NCI-H774 (cell line): ENCODE data around the gene DSPP.

Source experiments
- DNase-seq: peaks from one replicate; lab custom pipeline; 2025; lab: John Stamatoyannopoulos, UW

The DSPP gene

DNA sequence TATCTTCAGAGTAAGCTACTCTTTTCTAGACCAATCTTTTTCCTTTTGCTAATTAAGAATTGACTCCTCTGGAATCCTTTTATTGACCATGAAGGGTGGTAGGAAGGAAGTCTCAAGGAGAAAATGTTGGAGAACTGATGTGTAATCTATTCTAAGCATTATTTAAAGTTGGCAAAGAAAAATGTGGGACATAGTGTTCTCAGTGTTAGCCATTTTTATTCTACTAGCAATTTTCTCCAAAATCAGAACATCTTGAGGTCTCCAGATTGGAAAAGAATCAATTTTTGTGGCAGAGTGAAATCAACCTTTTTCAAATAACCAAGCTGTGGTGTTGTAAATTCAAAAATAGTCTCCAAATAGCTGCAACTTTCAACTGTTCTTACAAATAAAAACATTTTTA is 23.3 kb downstream of the DSPP start:
- DNase-seq: no peak

DNA sequence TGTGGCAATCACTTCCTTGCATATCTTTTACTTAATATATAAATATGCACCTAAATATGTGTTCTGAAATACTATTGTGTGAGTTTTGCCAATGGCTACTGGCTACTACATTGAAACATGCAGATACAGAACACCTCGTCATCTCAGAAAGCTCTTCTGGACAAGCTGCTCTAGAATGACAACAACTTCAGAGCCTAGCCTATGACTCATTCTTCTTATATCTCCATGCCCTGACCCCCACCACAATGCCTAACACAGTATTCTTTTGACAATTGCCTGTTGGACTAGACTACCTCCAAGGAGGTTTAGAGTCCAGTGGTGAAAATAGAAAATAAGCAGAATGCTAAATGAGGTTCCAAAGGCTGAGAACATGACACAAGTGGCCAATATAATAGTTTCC is 24.1 kb downstream of the DSPP start:
- no peak for DNase-seq

DNA sequence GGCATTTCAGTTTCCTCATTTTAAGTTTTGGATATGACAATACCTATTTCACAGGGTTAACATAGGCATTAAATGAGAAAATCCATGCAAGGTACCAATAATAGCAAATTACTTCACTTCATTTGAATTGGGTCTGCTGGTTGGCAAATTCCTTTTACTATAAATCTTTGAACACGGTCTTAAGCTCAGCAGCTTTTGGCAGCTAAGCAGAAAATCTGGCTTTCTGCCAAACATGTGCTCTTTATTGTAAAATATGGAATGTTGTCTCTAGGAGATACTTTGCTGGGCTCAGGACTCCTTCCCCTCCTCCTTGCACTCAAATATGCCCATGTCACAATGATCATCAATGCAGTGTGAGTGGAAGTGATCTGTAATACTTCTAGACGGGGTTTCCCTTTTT is 24.9 kb downstream of the DSPP start:
- DNase-seq: no peak

DNA sequence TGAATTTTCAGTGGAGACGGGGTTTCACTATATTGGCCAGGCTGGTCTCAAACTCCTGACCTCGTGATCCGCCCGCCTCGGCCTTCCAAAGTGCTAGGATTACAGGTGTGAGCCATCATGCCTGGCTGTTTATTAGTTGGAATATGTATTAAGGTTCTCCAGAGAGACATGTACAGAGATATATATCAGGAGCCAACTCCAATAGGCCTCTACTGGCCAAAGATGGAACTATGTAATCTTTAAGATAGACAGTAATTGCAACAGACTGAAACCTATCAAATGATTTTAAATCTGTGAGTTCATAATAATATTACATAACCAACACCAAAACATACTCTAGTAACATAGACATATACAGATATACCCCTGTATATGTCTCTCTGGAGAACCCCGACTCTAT is 36.0 kb downstream of the DSPP start:
- DNase-seq: no peak

DNA sequence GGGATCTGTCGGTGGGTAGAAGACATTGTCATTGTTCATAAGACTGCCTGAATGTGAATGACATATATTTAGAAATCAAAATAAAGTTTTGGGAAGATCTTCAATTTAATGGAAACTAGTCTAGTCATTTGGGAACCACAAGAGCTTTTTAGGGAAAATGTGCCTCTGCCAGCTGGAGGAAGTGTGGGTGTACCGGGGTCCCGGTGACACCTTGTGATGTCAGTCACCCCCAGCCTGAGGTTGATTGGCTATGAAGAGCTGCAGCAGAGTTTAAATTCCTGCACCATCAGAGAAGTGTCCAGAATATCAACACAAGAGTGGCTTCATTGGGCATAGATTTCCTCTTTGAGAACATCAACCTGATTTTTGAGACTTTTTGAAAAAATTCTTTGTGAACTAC is 41.7 kb downstream of the DSPP start, which contains the start of gene DMP1:
TSS of gene DMP1 (plus strand) at position 301 of the 400 bp plus-strand sequence. CDS start 6,213 bp downstream, outside the sequence.
- no peak for DNase-seq

DNA sequence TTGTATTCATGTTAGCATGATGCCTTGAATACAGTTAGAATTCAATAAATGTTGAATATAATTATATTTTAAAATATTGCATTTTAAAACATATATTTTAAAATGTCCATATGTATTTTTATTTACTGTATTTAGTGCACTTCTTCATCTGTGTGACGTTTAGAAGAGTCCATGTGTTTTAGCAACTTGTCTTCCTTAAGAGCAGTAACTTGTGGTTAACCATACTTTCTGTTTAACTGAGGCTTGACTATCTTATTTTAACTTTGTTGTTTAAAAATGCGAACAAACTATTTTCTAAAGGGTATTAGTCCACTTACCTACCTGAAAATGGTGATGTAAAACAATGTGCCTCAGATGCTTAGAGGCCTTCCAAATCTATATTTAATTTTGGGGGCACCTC is 42.6 kb downstream of the DSPP start:
- DNase-seq: no peak

DNA sequence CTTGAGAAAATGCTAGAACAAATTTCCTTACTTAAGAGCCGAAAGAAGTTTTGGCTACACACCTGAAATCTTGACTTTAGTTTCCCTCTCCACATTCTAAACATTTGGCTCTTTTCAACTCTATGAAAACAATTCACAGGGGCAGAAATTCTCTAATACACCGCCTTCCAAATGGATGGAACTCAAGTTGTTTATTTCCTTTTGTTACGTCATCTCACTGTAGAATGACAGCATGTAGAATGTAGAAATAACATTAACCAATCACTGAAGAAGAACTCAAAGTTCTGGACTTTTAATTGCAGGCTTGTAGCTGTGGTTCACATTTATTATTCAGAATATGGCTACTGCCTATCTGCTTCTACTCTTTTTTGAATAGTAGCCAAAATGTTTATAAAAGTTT is 43.6 kb downstream of the DSPP start:
- no peak for DNase-seq

DNA sequence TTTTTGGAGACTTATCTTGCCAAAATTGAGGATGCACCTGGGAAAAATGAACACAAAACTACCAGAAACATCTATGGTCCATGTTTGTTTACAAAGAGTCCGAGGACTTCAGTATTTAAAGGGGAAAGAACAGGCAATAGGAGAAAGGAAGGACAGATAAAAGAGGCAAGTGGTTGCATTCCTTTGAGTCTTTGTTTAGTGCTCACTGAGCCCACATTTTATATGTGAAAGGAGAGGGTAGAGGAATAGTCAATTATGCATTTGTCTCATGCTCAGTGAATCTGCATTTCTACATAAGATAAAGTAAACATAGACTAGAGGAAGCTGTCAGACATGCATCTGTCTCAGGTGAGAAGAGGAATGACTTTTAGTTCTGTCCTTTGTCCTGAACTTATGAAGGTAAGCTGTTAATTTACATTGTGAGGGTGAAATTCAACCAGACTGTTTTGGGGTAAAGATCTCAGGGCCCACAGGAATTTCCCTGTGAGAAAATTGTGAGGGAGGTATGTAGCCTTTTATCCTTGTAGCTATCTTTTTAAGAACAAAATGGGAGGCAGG is 46.2 kb downstream of the DSPP start:
- no peak for DNase-seq

DNA sequence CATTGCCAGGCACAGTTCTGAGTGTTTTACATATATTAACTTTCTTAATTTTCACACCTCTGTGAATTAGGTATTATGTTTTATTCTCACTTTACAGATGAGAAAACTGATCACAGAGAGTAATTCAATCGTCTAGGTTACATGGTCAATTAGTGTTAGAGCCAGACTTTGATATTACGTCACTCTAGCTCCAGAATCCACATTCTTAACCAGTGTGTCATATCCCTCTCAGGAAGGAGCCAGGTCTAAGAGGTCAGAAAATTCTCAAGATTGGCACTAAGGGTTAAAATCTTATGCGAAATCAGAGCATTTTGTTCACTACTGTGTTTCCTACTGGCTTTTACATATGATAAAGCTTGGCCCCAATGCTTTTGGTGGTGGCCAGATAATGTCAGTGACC is 49.2 kb downstream of the DSPP start:
- no peak for DNase-seq

DNA sequence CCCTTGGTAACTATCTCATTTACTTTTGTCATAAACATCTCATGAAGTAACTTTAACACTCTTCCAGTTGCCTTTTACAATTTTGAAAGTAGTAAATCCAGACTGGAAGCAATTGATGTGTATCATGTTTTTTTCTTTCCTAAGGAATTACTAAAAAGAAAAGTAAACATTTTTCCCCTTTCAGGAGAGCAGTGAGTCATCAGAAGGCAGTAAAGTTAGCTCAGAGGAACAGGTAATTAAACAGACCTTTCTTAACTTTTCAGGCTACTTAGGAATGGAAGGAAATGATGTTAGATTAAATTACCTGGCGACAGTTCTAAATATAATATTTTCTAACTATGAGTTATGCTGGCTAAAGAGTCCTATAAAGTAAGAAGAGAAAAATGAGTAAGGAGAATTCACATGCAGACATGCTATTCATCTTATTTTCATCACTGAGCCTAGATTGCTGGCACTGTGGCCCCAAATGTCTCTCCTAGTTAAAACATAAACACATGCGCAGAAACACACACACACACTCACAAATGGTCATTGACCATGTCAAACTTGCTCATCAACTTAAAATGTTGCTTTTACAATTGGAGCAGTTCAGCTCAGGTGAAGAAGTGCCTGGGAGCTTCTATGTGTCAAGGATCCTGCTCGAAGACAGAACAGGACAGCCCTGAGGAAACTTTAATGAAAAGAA is 51.1 kb downstream of the DSPP start:
- no peak for DNase-seq

DNA sequence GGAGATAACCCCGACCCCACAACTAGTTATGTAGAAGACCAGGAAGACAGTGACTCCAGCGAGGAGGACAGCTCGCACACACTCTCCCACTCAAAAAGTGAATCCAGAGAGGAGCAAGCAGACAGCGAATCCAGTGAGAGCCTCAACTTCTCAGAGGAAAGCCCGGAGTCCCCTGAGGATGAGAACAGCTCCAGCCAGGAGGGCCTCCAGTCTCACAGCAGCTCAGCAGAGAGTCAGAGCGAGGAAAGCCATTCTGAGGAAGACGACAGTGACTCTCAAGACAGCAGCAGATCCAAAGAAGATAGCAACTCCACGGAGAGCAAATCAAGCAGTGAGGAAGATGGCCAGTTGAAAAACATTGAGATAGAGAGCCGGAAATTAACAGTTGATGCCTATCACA is 54.5 kb downstream of the DSPP start:
- DNase-seq: no peak
